ENCODE results near the gene LBP. TPM values are rescaled to one million over a fixed set of nuclear protein-coding genes. Genes with fewer than 3 reads are reported as not detected.
"Not testable (repeated sequence)": the region's sequence is repeated elsewhere in the genome, so short reads cannot be mapped to it uniquely, and the experiment has no call there.

The LBP gene
- total and polyA plus RNA-seq, 8 donors, result 0.16 to 1.9 (median 0.30) TPM; not detected in 3

GRCh38 chr20:38395165-38395564 is 48.9 kb downstream of the LBP start:
- H3K4me1 ChIP-seq, result no peaks in the 10 kb centered on the region
- no peak for DNase-seq
- ATAC-seq, result no peak
- FAIRE-seq, result no peak
- WGBS, 2 donors, result 21 to 31% methylated on average over 2 of the region's 2 CpGs
- no peaks in the 10 kb centered on the region for H3K36me3 ChIP-seq
- no peaks in the 10 kb centered on the region for H3K27me3 ChIP-seq
- H3K4me3 ChIP-seq, result no peak overlapping the region
- intact Hi-C loops (cut with DNase I), result no loop called here
- no peak overlapping the region for H3K27ac ChIP-seq
- H3K9me3 ChIP-seq, result no peaks in the 10 kb centered on the region
- no peak for TF ChIP-seq CTCF (IDR thresholded peaks at IDR 0.05)

GRCh38 chr20:38395751-38396395 is 49.6 kb downstream of the LBP start:
- H3K27ac ChIP-seq; ATAC-seq; intact Hi-C loops (cut with DNase I); H3K9me3 ChIP-seq; H3K4me3 ChIP-seq; DNase-seq; FAIRE-seq; H3K4me1 ChIP-seq; H3K27me3 ChIP-seq; H3K36me3 ChIP-seq: not testable (repeated sequence)
- WGBS, 2 donors, result 79 to 94% methylated on average over 2 of the region's 2 CpGs

GRCh38 chr20:38402089-38402488 is 55.8 kb downstream of the LBP start:
- Histone ChIP-seq H3K4me3 (no peak overlapping the region), H3K27ac (no peak overlapping the region), H3K36me3 (no peaks in the 10 kb centered on the region), H3K27me3 (no peaks in the 10 kb centered on the region), H3K9me3 (no peaks in the 10 kb centered on the region), H3K4me1 (no peaks in the 10 kb centered on the region)
- no peak for TF ChIP-seq CTCF (IDR thresholded peaks at IDR 0.05)
- WGBS, 2 donors, result 78 to 93% methylated on average over 5 of the region's 5 CpGs
- intact Hi-C loops (cut with DNase I), result no loop called here
- ATAC-seq, result no peak
- no peak for DNase-seq
- FAIRE-seq, result no peak

GRCh38 chr20:38402816-38403215 is 56.5 kb downstream of the LBP start:
- H3K27ac ChIP-seq, result no peak overlapping the region
- no peaks in the 10 kb centered on the region for H3K4me1 ChIP-seq
- H3K36me3 ChIP-seq, result no peaks in the 10 kb centered on the region
- intact Hi-C loops (cut with DNase I), result no loop called here
- FAIRE-seq (no peak), ATAC-seq (no peak), DNase-seq (no peak)
- H3K9me3 ChIP-seq, result no peaks in the 10 kb centered on the region
- no peaks in the 10 kb centered on the region for H3K27me3 ChIP-seq
- no peak overlapping the region for H3K4me3 ChIP-seq
- no peak for TF ChIP-seq CTCF (IDR thresholded peaks at IDR 0.05)
- 76 to 83% methylated on average over 8 of the region's 8 CpGs for WGBS, 2 donors

- no peak for ATAC-seq
Measured at GRCh38 chr20:38404016-38404415, 57.7 kb downstream of the LBP start.

More at GRCh38 chr20:38404016-38404415, 57.7 kb downstream of the LBP start:
- FAIRE-seq, result no peak
- Histone ChIP-seq H3K36me3 (no peaks in the 10 kb centered on the region), H3K4me3 (no peak overlapping the region), H3K27ac (no peak overlapping the region), H3K9me3 (no peaks in the 10 kb centered on the region), H3K27me3 (no peaks in the 10 kb centered on the region), H3K4me1 (no peaks in the 10 kb centered on the region)
- no peak for TF ChIP-seq CTCF (IDR thresholded peaks at IDR 0.05)
- no peak for DNase-seq
- intact Hi-C loops (cut with DNase I), result no loop called here
